ENCODE measurements around the gene SPRN.
A peak's percentile ranks its signal among the peaks of the same experiment; 100 is the strongest.
"Not testable (repeated sequence)": the region's sequence is repeated elsewhere in the genome, so short reads cannot be mapped to it uniquely, and the experiment has no call there.

The SPRN gene

GRCh38 chr10:133439517-133440461 is 15.4 kb upstream of the SPRN start:
- Histone ChIP-seq H3K4me1 (ENCODE audit: low read length) (no peaks in the 10 kb centered on the region), H3K27ac (ENCODE audit: low read length) (no peak overlapping the region), H3K4me2 (ENCODE audit: low read depth, low read length) (no peak overlapping the region), H3K9me2 (replicated peaks; ENCODE audit: insufficient read depth, low read length) (no peaks in the 10 kb centered on the region), H4K20me1 (ENCODE audit: insufficient read depth, low read length) (no peaks in the 10 kb centered on the region), H2AFZ (ENCODE audit: low read length) (no peak overlapping the region), H3F3A (ENCODE audit: insufficient read depth, low read length) (no peaks in the 10 kb centered on the region), H3K27me3 (replicated peaks; ENCODE audit: insufficient read depth, low read length) (no peaks in the 10 kb centered on the region), H3K9me3 (replicated peaks; ENCODE audit: insufficient read depth, low read length) (no peaks in the 10 kb centered on the region), H3K36me3 (replicated peaks; ENCODE audit: insufficient read depth, low read length) (no peaks in the 10 kb centered on the region), H3K79me2 (ENCODE audit: low read length) (no peaks in the 10 kb centered on the region), H3K4me3 (ENCODE audit: low read length) (no peak overlapping the region), H3K9ac (ENCODE audit: low read length) (no peak overlapping the region)
- DNase-seq, result no peak
- no peak for TF ChIP-seq EZH2 (optimal IDR thresholded peaks at IDR 0.05; ENCODE audit: low read depth, low read length)
- no peak for TF ChIP-seq EZH2phosphoT487 (IDR thresholded peaks at IDR 0.05; ENCODE audit: low read length)
- TF ChIP-seq CTCF (IDR thresholded peaks at IDR 0.05; ENCODE audit: low read length), result no peak

- H3K4me3 ChIP-seq (ENCODE audit: low read length), result no peak overlapping the region
- peak; percentile 51 for DNase-seq
- no peaks in the 10 kb centered on the region for H3K36me3 ChIP-seq (replicated peaks; ENCODE audit: insufficient read depth, low read length)
- no peaks in the 10 kb centered on the region for H3K9me2 ChIP-seq (replicated peaks; ENCODE audit: insufficient read depth, low read length)
- no peaks in the 10 kb centered on the region for H3K27me3 ChIP-seq (replicated peaks; ENCODE audit: insufficient read depth, low read length)
- H3K4me1 ChIP-seq (ENCODE audit: low read length), result no peaks in the 10 kb centered on the region
- H3K79me2 ChIP-seq (ENCODE audit: low read length), result no peaks in the 10 kb centered on the region
- no peak overlapping the region for H3K4me2 ChIP-seq (ENCODE audit: low read depth, low read length)
- no peaks in the 10 kb centered on the region for H3K9me3 ChIP-seq (replicated peaks; ENCODE audit: insufficient read depth, low read length)
- peak; percentile 51 for TF ChIP-seq CTCF (IDR thresholded peaks at IDR 0.05; ENCODE audit: low read length)
- TF ChIP-seq EZH2phosphoT487 (IDR thresholded peaks at IDR 0.05; ENCODE audit: low read length), result no peak
- TF ChIP-seq EZH2 (optimal IDR thresholded peaks at IDR 0.05; ENCODE audit: low read depth, low read length), result no peak
- H2AFZ ChIP-seq (ENCODE audit: low read length), result no peak overlapping the region
- H3F3A ChIP-seq (ENCODE audit: insufficient read depth, low read length), result no peaks in the 10 kb centered on the region
- no peaks in the 10 kb centered on the region for H4K20me1 ChIP-seq (ENCODE audit: insufficient read depth, low read length)
- no peak overlapping the region for H3K27ac ChIP-seq (ENCODE audit: low read length)
- H3K9ac ChIP-seq (ENCODE audit: low read length), result no peak overlapping the region
Observed at GRCh38 chr10:133438711-133439273, 14.4 kb upstream of the SPRN start.

- not testable (repeated sequence) for H3K27me3 ChIP-seq (replicated peaks; ENCODE audit: insufficient read depth, low read length); H3K4me3 ChIP-seq (ENCODE audit: low read length); H3K9me2 ChIP-seq (replicated peaks; ENCODE audit: insufficient read depth, low read length); H3K4me1 ChIP-seq (ENCODE audit: low read length); H3K9me3 ChIP-seq (replicated peaks; ENCODE audit: insufficient read depth, low read length); H3K36me3 ChIP-seq (replicated peaks; ENCODE audit: insufficient read depth, low read length); DNase-seq; H3K27ac ChIP-seq (ENCODE audit: low read length); H3K9ac ChIP-seq (ENCODE audit: low read length); H3K4me2 ChIP-seq (ENCODE audit: low read depth, low read length); H3F3A ChIP-seq (ENCODE audit: insufficient read depth, low read length); H2AFZ ChIP-seq (ENCODE audit: low read length); H4K20me1 ChIP-seq (ENCODE audit: insufficient read depth, low read length); H3K79me2 ChIP-seq (ENCODE audit: low read length)
Observed at GRCh38 chr10:133432789-133433188, 8.4 kb upstream of the SPRN start.

GRCh38 chr10:133431888-133432613 is 7.6 kb upstream of the SPRN start:
- H3K79me2 ChIP-seq (ENCODE audit: low read length); H3F3A ChIP-seq (ENCODE audit: insufficient read depth, low read length); H3K9me3 ChIP-seq (replicated peaks; ENCODE audit: insufficient read depth, low read length); H3K9me2 ChIP-seq (replicated peaks; ENCODE audit: insufficient read depth, low read length); H4K20me1 ChIP-seq (ENCODE audit: insufficient read depth, low read length); DNase-seq; H3K9ac ChIP-seq (ENCODE audit: low read length); H3K4me2 ChIP-seq (ENCODE audit: low read depth, low read length); H3K4me1 ChIP-seq (ENCODE audit: low read length); H3K27ac ChIP-seq (ENCODE audit: low read length); H3K36me3 ChIP-seq (replicated peaks; ENCODE audit: insufficient read depth, low read length); H3K4me3 ChIP-seq (ENCODE audit: low read length); H2AFZ ChIP-seq (ENCODE audit: low read length); H3K27me3 ChIP-seq (replicated peaks; ENCODE audit: insufficient read depth, low read length): not testable (repeated sequence)

GRCh38 chr10:133429571-133429970 is 5.1 kb upstream of the SPRN start:
- not testable (repeated sequence) for H3K4me1 ChIP-seq (ENCODE audit: low read length); H3K9me2 ChIP-seq (replicated peaks; ENCODE audit: insufficient read depth, low read length); H3K4me2 ChIP-seq (ENCODE audit: low read depth, low read length); H3K4me3 ChIP-seq (ENCODE audit: low read length); H3K79me2 ChIP-seq (ENCODE audit: low read length); H4K20me1 ChIP-seq (ENCODE audit: insufficient read depth, low read length); H2AFZ ChIP-seq (ENCODE audit: low read length); H3K27me3 ChIP-seq (replicated peaks; ENCODE audit: insufficient read depth, low read length); H3K9me3 ChIP-seq (replicated peaks; ENCODE audit: insufficient read depth, low read length); H3K27ac ChIP-seq (ENCODE audit: low read length); H3F3A ChIP-seq (ENCODE audit: insufficient read depth, low read length); H3K9ac ChIP-seq (ENCODE audit: low read length); DNase-seq; H3K36me3 ChIP-seq (replicated peaks; ENCODE audit: insufficient read depth, low read length)

- not testable (repeated sequence) for H3K4me2 ChIP-seq (ENCODE audit: low read depth, low read length); H3K9me2 ChIP-seq (replicated peaks; ENCODE audit: insufficient read depth, low read length); H3K9me3 ChIP-seq (replicated peaks; ENCODE audit: insufficient read depth, low read length); H4K20me1 ChIP-seq (ENCODE audit: insufficient read depth, low read length); H3K4me1 ChIP-seq (ENCODE audit: low read length); H3K36me3 ChIP-seq (replicated peaks; ENCODE audit: insufficient read depth, low read length); H3K4me3 ChIP-seq (ENCODE audit: low read length); DNase-seq; H3K79me2 ChIP-seq (ENCODE audit: low read length); H3F3A ChIP-seq (ENCODE audit: insufficient read depth, low read length); H3K27me3 ChIP-seq (replicated peaks; ENCODE audit: insufficient read depth, low read length); H2AFZ ChIP-seq (ENCODE audit: low read length); H3K9ac ChIP-seq (ENCODE audit: low read length); H3K27ac ChIP-seq (ENCODE audit: low read length)
Observed at GRCh38 chr10:133424102-133424501, 323 bp downstream of the SPRN start.
